Adrenal gland (tissue), 12 donors: ENCODE data around the gene CEACAM5. TPM values are rescaled to one million over a fixed set of nuclear protein-coding genes. Genes with fewer than 3 reads are reported as not detected.

Source experiments
- DNase-seq, 7 donors: peaks; one replicate each; pipeline ENCODE4 v3.0.0-alpha.2; 2019 to 2020
- H3K27ac ChIP-seq, 5 donors: fragments of 200-600 bp; sonication (generic) in 4 of 5; 1 replicate in 3 of 5; 2 replicates in 2 of 5; pipeline versions ENCODE4 v1.5.1 to v1.8.0; 2016 to 2020; ENCODE audit warnings: mild to moderate bottlenecking in 1 of 5
- H3K27me3 ChIP-seq: fragments of 200-600 bp; 2 replicates; pipeline ENCODE4 v1.8.0; 2021
- H3K36me3 ChIP-seq, 2 donors: fragments of 200-600 bp; replicated peaks in 1 of 2; 1 replicate in 1 of 2; 2 replicates in 1 of 2; pipeline versions ENCODE4 v1.5.1 to v1.8.0; 2018 to 2022
- H3K4me1 ChIP-seq, 2 donors: fragments of 200-600 bp; replicated peaks in 1 of 2; 1 replicate in 1 of 2; 2 replicates in 1 of 2; pipeline versions ENCODE4 v1.5.1 to v1.8.0; 2018 to 2021
- H3K4me3 ChIP-seq, 4 donors: fragments of 200-600 bp; sonication (generic) in 3 of 4; one replicate each; pipeline ENCODE4 v1.5.1; 2016 to 2018
- H3K9me3 ChIP-seq, 3 donors: fragments of 200-600 bp; sonication (generic) in 1 of 3; replicated peaks in 1 of 3; 1 replicate in 2 of 3; 2 replicates in 1 of 3; pipeline versions ENCODE4 v1.5.1 to v1.8.0; 2016 to 2021
- POLR2A ChIP-seq, 2 donors: fragments of 450-650 bp; IDR thresholded peaks; one replicate each; pipeline ENCODE4 v1.6.1; 2017; ENCODE audit warnings: antibody characterized with exemption in 2 of 2, mild to moderate bottlenecking in 2 of 2, moderate library complexity in 1 of 2
- WGBS, 4 donors: extraction: QIAGEN DNeasy Blood & Tissue Kit in 2 of 4; methylation state at CpG; one replicate each; pipeline versions ENCODE4 v1.1.5 to v1.1.7; 2013 to 2017; 5-methylcytosine and 5-hydroxymethylcytosine counted together
- intact Hi-C, 2 donors: fragments of 100-400 bp; cut with DNase I; formaldehyde crosslinking; loops; one replicate each; pipeline versions ENCODE4 v1.14.1 to v1.15.0; 2022 to 2023
- polyA plus RNA-seq, 3 donors: library from polyadenylated mRNA; stranded (reverse); fragments of 200-250 nt in 2 of 3; fragments of 350-450 nt in 1 of 3; fragmentation: Illumina TruSeq in 1 of 3; extraction: RNeasy Lipid Tissue Mini Kit (QIAGEN cat#74804) in 1 of 3; gene quantifications; one replicate each; pipeline ENCODE4 v1.2.3, GENCODE V29; 2013 to 2014
- total RNA-seq, 9 donors: library from RNA; depleted of rRNA in 4 of 9; stranded (reverse); fragments of >200 nt in 4 of 9; fragments of 120-200 nt in 1 of 9; fragmentation: NEBNext Ultra II Directional in 1 of 9; extraction: Animal tissue kit (Norgen Biotek cat#: 25700) in 1 of 9; gene quantifications; one replicate each; pipeline versions ENCODE4 v1.1.0 to v1.2.4, GENCODE V29; 2013 to 2023
- TF ChIP-seq, protein P1 (sequence below), 6 experiments: fragments of 450-650 bp in 4 of 6; fragments of 200-600 bp in 2 of 6; sonication (generic) in 1 of 6; IDR thresholded peaks; 1 replicate in 5 of 6; 2 replicates in 1 of 6; pipeline versions ENCODE4 v1.5.1 to v1.8.0; 2016 to 2021; ENCODE audit warnings: antibody characterized with exemption in 6 of 6, mild to moderate bottlenecking in 2 of 6, moderate library complexity in 1 of 6
- donor health status: healthy with polysubstance abuse.
- donor health status: Bipolar disorder and iron deficiency.
- donor health status: DM: yes; HTN: yes; CAD: no.
- donor health status: DM: no; HTN: no; CAD: no.
- donor health status: DM: no; HTN: no; CAD: no.
- donor health status: DM: yes; HTN: yes; CAD: no.

Gene CEACAM5
- total and polyA plus RNA-seq, 12 donors = 0.06 to 0.72 (median 0.34) TPM; not detected in 6

DNA sequence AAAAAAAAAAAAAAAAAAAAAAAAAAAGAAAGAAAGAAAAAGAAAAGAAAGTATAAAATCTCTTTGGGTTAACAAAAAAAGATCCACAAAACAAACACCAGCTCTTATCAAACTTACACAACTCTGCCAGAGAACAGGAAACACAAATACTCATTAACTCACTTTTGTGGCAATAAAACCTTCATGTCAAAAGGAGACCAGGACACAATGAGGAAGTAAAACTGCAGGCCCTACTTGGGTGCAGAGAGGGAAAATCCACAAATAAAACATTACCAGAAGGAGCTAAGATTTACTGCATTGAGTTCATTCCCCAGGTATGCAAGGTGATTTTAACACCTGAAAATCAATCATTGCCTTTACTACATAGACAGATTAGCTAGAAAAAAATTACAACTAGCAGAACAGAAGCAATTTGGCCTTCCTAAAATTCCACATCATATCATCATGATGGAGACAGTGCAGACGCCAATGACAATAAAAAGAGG is 9.6 kb upstream of the CEACAM5 start:
- intact Hi-C loops = no loop called here
- no peak overlapping the region for H3K27ac ChIP-seq

DNA sequence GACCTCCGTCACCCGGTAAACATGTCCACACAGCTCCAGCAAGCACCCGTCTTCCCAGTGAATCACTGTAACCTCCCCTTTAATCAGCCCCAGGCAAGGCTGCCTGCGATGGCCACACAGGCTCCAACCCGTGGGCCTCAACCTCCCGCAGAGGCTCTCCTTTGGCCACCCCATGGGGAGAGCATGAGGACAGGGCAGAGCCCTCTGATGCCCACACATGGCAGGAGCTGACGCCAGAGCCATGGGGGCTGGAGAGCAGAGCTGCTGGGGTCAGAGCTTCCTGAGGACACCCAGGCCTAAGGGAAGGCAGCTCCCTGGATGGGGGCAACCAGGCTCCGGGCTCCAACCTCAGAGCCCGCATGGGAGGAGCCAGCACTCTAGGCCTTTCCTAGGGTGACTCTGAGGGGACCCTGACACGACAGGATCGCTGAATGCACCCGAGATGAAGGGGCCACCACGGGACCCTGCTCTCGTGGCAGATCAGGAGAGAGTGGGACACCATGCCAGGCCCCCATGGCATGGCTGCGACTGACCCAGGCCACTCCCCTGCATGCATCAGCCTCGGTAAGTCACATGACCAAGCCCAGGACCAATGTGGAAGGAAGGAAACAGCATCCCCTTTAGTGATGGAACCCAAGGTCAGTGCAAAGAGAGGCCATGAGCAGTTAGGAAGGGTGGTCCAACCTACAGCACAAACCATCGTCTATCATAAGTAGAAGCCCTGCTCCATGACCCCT is 9.0 kb upstream of the CEACAM5 start:
- no peaks in the 10 kb centered on the region for H3K9me3 ChIP-seq
- DNase-seq = peak in 2 of 7 donors; percentile 8 to 21
- no peaks in the 10 kb centered on the region for H3K36me3 ChIP-seq
- intact Hi-C loops = no loop called here
- H3K27me3 ChIP-seq = no peaks in the 10 kb centered on the region
- no peak overlapping the region for H3K4me3 ChIP-seq
- WGBS, 4 donors = 63 to 76% (median 70%) methylated on average over 5 to 17 of the region's 17 CpGs
- H3K27ac ChIP-seq = no peak overlapping the region
- H3K4me1 ChIP-seq = no peaks in the 10 kb centered on the region
- TF ChIP-seq, protein P1, sequence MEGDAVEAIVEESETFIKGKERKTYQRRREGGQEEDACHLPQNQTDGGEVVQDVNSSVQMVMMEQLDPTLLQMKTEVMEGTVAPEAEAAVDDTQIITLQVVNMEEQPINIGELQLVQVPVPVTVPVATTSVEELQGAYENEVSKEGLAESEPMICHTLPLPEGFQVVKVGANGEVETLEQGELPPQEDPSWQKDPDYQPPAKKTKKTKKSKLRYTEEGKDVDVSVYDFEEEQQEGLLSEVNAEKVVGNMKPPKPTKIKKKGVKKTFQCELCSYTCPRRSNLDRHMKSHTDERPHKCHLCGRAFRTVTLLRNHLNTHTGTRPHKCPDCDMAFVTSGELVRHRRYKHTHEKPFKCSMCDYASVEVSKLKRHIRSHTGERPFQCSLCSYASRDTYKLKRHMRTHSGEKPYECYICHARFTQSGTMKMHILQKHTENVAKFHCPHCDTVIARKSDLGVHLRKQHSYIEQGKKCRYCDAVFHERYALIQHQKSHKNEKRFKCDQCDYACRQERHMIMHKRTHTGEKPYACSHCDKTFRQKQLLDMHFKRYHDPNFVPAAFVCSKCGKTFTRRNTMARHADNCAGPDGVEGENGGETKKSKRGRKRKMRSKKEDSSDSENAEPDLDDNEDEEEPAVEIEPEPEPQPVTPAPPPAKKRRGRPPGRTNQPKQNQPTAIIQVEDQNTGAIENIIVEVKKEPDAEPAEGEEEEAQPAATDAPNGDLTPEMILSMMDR (IDR thresholded peaks at IDR 0.05) = no peak
- TF ChIP-seq POLR2A (IDR thresholded peaks at IDR 0.05) = no peak

More for the DNA sequence above, 9.6 kb upstream of the CEACAM5 start:
- Histone ChIP-seq H3K4me1 (no peaks in the 10 kb centered on the region), H3K9me3 (no peaks in the 10 kb centered on the region), H3K27me3 (no peaks in the 10 kb centered on the region), H3K4me3 (no peak overlapping the region), H3K36me3 (no peaks in the 10 kb centered on the region)
- no peak for TF ChIP-seq POLR2A (IDR thresholded peaks at IDR 0.05)
- TF ChIP-seq, protein P1 (IDR thresholded peaks at IDR 0.05) = no peak
- DNase-seq = no peak
- WGBS, 4 donors = 44 to 60% (median 53%) methylated on average over 1 of the region's 1 CpG

DNA sequence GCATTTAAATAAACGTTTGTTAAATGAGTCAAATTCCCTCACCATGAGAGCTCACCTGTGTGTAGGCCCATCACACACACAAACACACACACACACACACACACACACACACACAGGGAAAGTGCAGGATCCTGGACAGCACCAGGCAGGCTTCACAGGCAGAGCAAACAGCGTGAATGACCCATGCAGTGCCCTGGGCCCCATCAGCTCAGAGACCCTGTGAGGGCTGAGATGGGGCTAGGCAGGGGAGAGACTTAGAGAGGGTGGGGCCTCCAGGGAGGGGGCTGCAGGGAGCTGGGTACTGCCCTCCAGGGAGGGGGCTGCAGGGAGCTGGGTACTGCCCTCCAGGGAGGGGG is 8.5 kb upstream of the CEACAM5 start:
- no peaks in the 10 kb centered on the region for H3K4me1 ChIP-seq
- H3K9me3 ChIP-seq = no peaks in the 10 kb centered on the region
- peak in 1 of 7 donors; percentile 9 for DNase-seq
- 35 to 41% (median 38%) methylated on average over 1 to 2 of the region's 2 CpGs for WGBS, 4 donors
- H3K27me3 ChIP-seq = no peaks in the 10 kb centered on the region
- no peak overlapping the region for H3K27ac ChIP-seq
- no peaks in the 10 kb centered on the region for H3K36me3 ChIP-seq
- H3K4me3 ChIP-seq = no peak overlapping the region
- intact Hi-C loops = no loop called here
- TF ChIP-seq POLR2A (IDR thresholded peaks at IDR 0.05) = no peak
- TF ChIP-seq, protein P1 (IDR thresholded peaks at IDR 0.05) = no peak

DNA sequence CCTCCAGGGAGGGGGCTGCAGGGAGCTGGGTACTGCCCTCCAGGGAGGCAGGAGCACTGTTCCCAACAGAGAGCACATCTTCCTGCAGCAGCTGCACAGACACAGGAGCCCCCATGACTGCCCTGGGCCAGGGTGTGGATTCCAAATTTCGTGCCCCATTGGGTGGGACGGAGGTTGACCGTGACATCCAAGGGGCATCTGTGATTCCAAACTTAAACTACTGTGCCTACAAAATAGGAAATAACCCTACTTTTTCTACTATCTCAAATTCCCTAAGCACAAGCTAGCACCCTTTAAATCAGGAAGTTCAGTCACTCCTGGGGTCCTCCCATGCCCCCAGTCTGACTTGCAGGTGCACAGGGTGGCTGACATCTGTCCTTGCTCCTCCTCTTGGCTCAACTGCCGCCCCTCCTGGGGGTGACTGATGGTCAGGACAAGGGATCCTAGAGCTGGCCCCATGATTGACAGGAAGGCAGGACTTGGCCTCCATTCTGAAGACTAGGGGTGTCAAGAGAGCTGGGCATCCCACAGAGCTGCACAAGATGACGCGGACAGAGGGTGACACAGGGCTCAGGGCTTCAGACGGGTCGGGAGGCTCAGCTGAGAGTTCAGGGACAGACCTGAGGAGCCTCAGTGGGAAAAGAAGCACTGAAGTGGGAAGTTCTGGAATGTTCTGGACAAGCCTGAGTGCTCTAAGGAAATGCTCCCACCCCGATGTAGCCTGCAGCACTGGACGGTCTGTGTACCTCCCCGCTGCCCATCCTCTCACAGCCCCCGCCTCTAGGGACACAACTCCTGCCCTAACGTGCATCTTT is 7.8 kb upstream of the CEACAM5 start:
- TF ChIP-seq POLR2A (IDR thresholded peaks at IDR 0.05) = no peak
- Histone ChIP-seq H3K27me3 (no peaks in the 10 kb centered on the region), H3K4me1 (no peaks in the 10 kb centered on the region), H3K4me3 (no peak overlapping the region), H3K9me3 (no peaks in the 10 kb centered on the region), H3K36me3 (no peaks in the 10 kb centered on the region), H3K27ac (no peak overlapping the region)
- intact Hi-C loops = no loop called here
- DNase-seq = peak in 2 of 7 donors; percentile 3 to 24
- 63 to 76% (median 70%) methylated on average over 13 of the region's 13 CpGs for WGBS, 4 donors
